Measurements from ENCODE around the gene GLRX.

The GLRX gene

GRCh38 chr5:95780597-95780996 lies 41.9 kb downstream of the GLRX start:
- no peak for DNase-seq (ENCODE audit: low spot score)

GRCh38 chr5:95779611-95780010 lies 42.9 kb downstream of the GLRX start:
- no peak for DNase-seq (ENCODE audit: low spot score)

GRCh38 chr5:95778713-95779436 lies 43.7 kb downstream of the GLRX start:
- no peak for DNase-seq (ENCODE audit: low spot score)

- DNase-seq (ENCODE audit: low spot score): no peak
Measured at GRCh38 chr5:95777441-95777840, 45.1 kb downstream of the GLRX start.

- no peak for DNase-seq (ENCODE audit: low spot score)
Measured at GRCh38 chr5:95773335-95774059, 49.0 kb downstream of the GLRX start.

- no peak for DNase-seq (ENCODE audit: low spot score)
Measured at GRCh38 chr5:95771892-95772291, 50.6 kb downstream of the GLRX start.

- DNase-seq (ENCODE audit: low spot score): no peak
Measured at GRCh38 chr5:95770830-95771708, 51.5 kb downstream of the GLRX start.

GRCh38 chr5:95768731-95769130 lies 53.8 kb downstream of the GLRX start:
- DNase-seq (ENCODE audit: low spot score): no peak

- no peak for DNase-seq (ENCODE audit: low spot score)
Measured at GRCh38 chr5:95763941-95764340, 58.6 kb downstream of the GLRX start.

All from globus pallidus (tissue), 1 donor.